Esophagus muscularis mucosa (tissue), 4 donors: ENCODE data around the gene DTX1. TPM values are rescaled to one million over a fixed set of nuclear protein-coding genes. Genes with fewer than 3 reads are reported as not detected.

Experiments used
- DNase-seq: peaks from one replicate; pipeline ENCODE4 v3.0.0-alpha.2; 2017; ENCODE audit errors: extremely low spot score
- H3K27ac ChIP-seq, 4 donors: fragments of 200-600 bp; sonication (generic); replicated peaks in 1 of 4; 1 replicate in 3 of 4; 2 replicates in 1 of 4; pipeline ENCODE4 v1.5.1; 2016 to 2019; ENCODE audit warnings: mild to moderate bottlenecking in 1 of 4
- H3K27me3 ChIP-seq, 4 donors: fragments of 200-600 bp; sonication (generic); one replicate each; pipeline versions ENCODE4 v1.5.1 to v1.6.0; 2016 to 2019
- H3K36me3 ChIP-seq, 4 donors: fragments of 200-600 bp; sonication (generic); one replicate each; pipeline ENCODE4 v1.5.1; 2016 to 2019
- H3K4me1 ChIP-seq, 4 donors: fragments of 200-600 bp; sonication (generic); one replicate each; pipeline ENCODE4 v1.5.1; 2016 to 2019
- H3K4me3 ChIP-seq, 4 donors: fragments of 200-600 bp; sonication (generic); 1 replicate in 2 of 4; 2 replicates in 2 of 4; pipeline ENCODE4 v1.5.1; 2016 to 2019; ENCODE audit warnings: mild to moderate bottlenecking in 4 of 4, moderate library complexity in 1 of 4
- H3K9me3 ChIP-seq, 4 donors: fragments of 200-600 bp; sonication (generic); 1 replicate in 3 of 4; 2 replicates in 1 of 4; pipeline ENCODE4 v1.5.1; 2016 to 2019
- CTCF ChIP-seq, 3 experiments: fragments of 200-600 bp in 2 of 3; fragments of 450-650 bp in 1 of 3; sonication (generic) in 2 of 3; IDR thresholded peaks; one replicate each; pipeline ENCODE4 v1.5.1; 2017 to 2019; ENCODE audit warnings: antibody characterized with exemption in 3 of 3, mild to moderate bottlenecking in 2 of 3, moderate library complexity in 1 of 3
- EP300 ChIP-seq: sonication (generic); formaldehyde crosslinking; IDR thresholded peaks from one replicate; pipeline ENCODE4 v1.6.1; 2017; ENCODE audit warnings: antibody characterized with exemption
- POLR2A ChIP-seq: fragments of 450-650 bp; IDR thresholded peaks from one replicate; pipeline ENCODE4 v1.6.1; 2017; ENCODE audit warnings: antibody characterized with exemption, moderate library complexity, mild to moderate bottlenecking, low read depth
- POLR2AphosphoS5 ChIP-seq, 2 donors: sonication (generic); formaldehyde crosslinking; IDR thresholded peaks; one replicate each; pipeline ENCODE4 v1.6.1; 2017; ENCODE audit warnings: antibody characterized with exemption in 2 of 2
- WGBS: methylation state at CpG from one replicate; pipeline ENCODE4 v1.1.5; 2018; 5-methylcytosine and 5-hydroxymethylcytosine counted together
- intact Hi-C: fragments of 100-400 bp; cut with DNase I; formaldehyde crosslinking; loops from one replicate; pipeline ENCODE4 v1.15.1; 2023
- total RNA-seq, 4 donors: library from RNA; depleted of rRNA; stranded (reverse); fragments of >200 nt; gene quantifications; one replicate each; pipeline versions ENCODE4 v1.1.0 to v1.2.1, GENCODE V29; 2016

The DTX1 gene
- total RNA-seq, 4 donors from 2014 or later, result 3.6 to 6.1 (median 4.9) TPM

GRCh38 chr12:113092607-113093408, 36.3 kb downstream of the DTX1 start:
- peaks cover 4 to 10% (median 9%) of the 10 kb centered on the region in 4 donors for H3K4me1 ChIP-seq
- DNase-seq, result no peak
- intact Hi-C loops, result no loop called here
- 17% methylated on average over 22 of the region's 31 CpGs for WGBS
- H3K27ac ChIP-seq, result no peak overlapping the region
- no peaks in the 10 kb centered on the region for H3K9me3 ChIP-seq
- TF ChIP-seq CTCF (IDR thresholded peaks at IDR 0.05) (no peak), POLR2AphosphoS5 (IDR thresholded peaks at IDR 0.05) (no peak), EP300 (no peak), POLR2A (no peak)
- no peaks in the 10 kb centered on the region for H3K36me3 ChIP-seq
- peak overlapping the region in 1 of 4 donors; percentile 12 for H3K4me3 ChIP-seq
- peaks cover 0 to 69% (median 9%) of the 10 kb centered on the region in 4 donors for H3K27me3 ChIP-seq

- TF ChIP-seq CTCF (IDR thresholded peaks at IDR 0.05), result no peak
- no peak for TF ChIP-seq POLR2A
- TF ChIP-seq POLR2AphosphoS5 (IDR thresholded peaks at IDR 0.05), result no peak
- no peak for TF ChIP-seq EP300
- Histone ChIP-seq H3K4me3 (peak overlapping the region in 1 of 4 donors; percentile 12), H3K9me3 (no peaks in the 10 kb centered on the region), H3K27me3 (peaks cover 3 to 66% (median 9%) of the 10 kb centered on the region in 4 donors), H3K27ac (no peak overlapping the region), H3K36me3 (no peaks in the 10 kb centered on the region), H3K4me1 (peaks cover 8 to 17% (median 16%) of the 10 kb centered on the region in 4 donors)
- intact Hi-C loops, result no loop called here
- no peak for DNase-seq
- 64% methylated on average over 13 of the region's 32 CpGs for WGBS
These were observed 37.0 kb downstream of the DTX1 start for GRCh38 chr12:113093409-113094101.

DNA sequence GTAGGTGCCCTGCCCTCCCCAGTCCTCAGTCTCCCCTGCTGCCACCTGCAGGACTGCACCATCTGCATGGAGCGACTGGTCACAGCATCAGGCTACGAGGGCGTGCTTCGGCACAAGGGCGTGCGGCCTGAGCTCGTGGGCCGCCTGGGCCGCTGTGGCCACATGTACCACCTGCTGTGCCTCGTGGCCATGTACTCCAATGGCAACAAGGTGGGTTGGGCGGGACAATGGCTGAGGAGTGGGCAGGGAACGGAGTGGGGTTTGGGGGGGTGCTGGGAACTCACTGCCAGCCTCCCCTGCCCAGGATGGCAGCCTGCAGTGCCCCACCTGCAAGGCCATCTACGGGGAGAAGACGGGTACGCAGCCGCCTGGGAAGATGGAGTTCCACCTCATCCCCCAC, 38.2 kb downstream of the DTX1 start:
- Histone ChIP-seq H3K9me3 (no peaks in the 10 kb centered on the region), H3K27me3 (peaks cover 3 to 61% (median 9%) of the 10 kb centered on the region in 4 donors), H3K36me3 (no peaks in the 10 kb centered on the region), H3K4me3 (no peak overlapping the region), H3K4me1 (peaks cover 8 to 21% (median 18%) of the 10 kb centered on the region in 4 donors), H3K27ac (no peak overlapping the region)
- intact Hi-C loops, result no loop called here
- WGBS, result 90% methylated on average over 15 of the region's 16 CpGs
- no peak for DNase-seq
- TF ChIP-seq POLR2AphosphoS5 (IDR thresholded peaks at IDR 0.05) (no peak), EP300 (no peak), CTCF (IDR thresholded peaks at IDR 0.05) (no peak), POLR2A (no peak)

DNA sequence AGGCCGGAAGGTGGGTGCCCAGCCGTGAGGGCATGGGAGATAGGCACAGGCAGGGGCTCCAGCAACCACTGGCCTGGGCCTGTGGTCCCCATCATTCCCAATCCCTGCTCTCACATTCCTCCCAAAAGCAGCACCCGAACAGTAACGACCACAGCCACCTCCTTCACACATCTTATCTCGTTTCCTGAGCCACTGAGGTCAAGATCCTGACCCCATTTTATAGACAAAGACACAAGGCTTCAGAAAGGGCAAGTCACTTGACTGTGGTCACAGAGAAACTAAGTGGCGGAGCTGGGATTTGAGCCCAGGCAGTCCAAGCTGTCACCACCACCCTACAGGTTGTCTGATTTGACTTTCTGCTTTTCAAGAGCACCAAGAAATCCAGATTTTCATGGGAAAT, 38.9 kb downstream of the DTX1 start:
- intact Hi-C loops, result no loop called here
- Histone ChIP-seq H3K9me3 (no peaks in the 10 kb centered on the region), H3K4me1 (peaks cover 8 to 21% (median 18%) of the 10 kb centered on the region in 4 donors), H3K27ac (no peak overlapping the region), H3K36me3 (no peaks in the 10 kb centered on the region), H3K27me3 (peaks cover 3 to 61% (median 9%) of the 10 kb centered on the region in 4 donors), H3K4me3 (no peak overlapping the region)
- whole genome bisulfite sequencing, result 58% methylated on average over 6 of the region's 6 CpGs
- no peak for DNase-seq
- no peak for TF ChIP-seq POLR2A
- no peak for TF ChIP-seq EP300
- TF ChIP-seq CTCF (IDR thresholded peaks at IDR 0.05), result no peak
- TF ChIP-seq POLR2AphosphoS5 (IDR thresholded peaks at IDR 0.05), result no peak
